IMR-90 (cell line): ENCODE results near the gene CHST8. TPM values are rescaled to one million over a fixed set of nuclear protein-coding genes. Genes with fewer than 3 reads are reported as not detected.

Experiments used
- ATAC-seq: fragments of 200-7000 bp; cut with Tn5 transposase; 2 replicates; pipeline ENCODE4 v1.9.1; 2020; ENCODE audit warnings: low read depth, mild to moderate bottlenecking, moderate library complexity
- BruUV-seq: library from RNA; stranded (reverse); fragments of 400-500 nt; replicated peaks from 2 replicates; lab custom pipeline; 2021; lab: Mats Ljungman, UMichigan
- CTCF ChIA-PET: fragments of 300-600 bp; formaldehyde crosslinking; extraction: SDS; loops from one replicate; lab custom pipeline; 2021; ENCODE audit warnings: antibody characterized with exemption; lab: Yijun Ruan, JAX
- POLR2A ChIA-PET: fragments of 300-600 bp; sonication (Branson Sonifier 250); formaldehyde crosslinking; loops from one replicate; lab custom pipeline; 2022; ENCODE audit warnings: antibody characterized with exemption; ENCODE audit not compliant: unreplicated experiment; lab: Charles Lee
- DNase-seq: peaks from one replicate; pipeline ENCODE4 v3.0.0; 2013
- H2AFZ ChIP-seq: replicated peaks from 2 replicates; pipeline ENCODE3; 2013; ENCODE audit warnings: low read length, mild to moderate bottlenecking; ENCODE audit not compliant: poor library complexity
- H2AK5ac ChIP-seq: 2 replicates; pipeline ENCODE4 v1.6.1; 2013; ENCODE audit warnings: low read depth, low read length, inconsistent platforms
- H2AK9ac ChIP-seq: replicated peaks from 2 replicates; pipeline ENCODE3; 2013; ENCODE audit warnings: mild to moderate bottlenecking, low read depth, low read length, moderate library complexity; ENCODE audit not compliant: poor library complexity
- H2BK120ac ChIP-seq: 2 replicates; pipeline ENCODE4 v1.6.1; 2013; ENCODE audit warnings: low read depth, low read length, inconsistent platforms
- H2BK15ac ChIP-seq: 3 replicates; pipeline ENCODE4 v1.6.1; 2013; ENCODE audit warnings: low read depth, low read length, inconsistent platforms
- H2BK20ac ChIP-seq: 2 replicates; pipeline ENCODE4 v1.6.1; 2013; ENCODE audit warnings: low read depth, mild to moderate bottlenecking, inconsistent platforms, low read length, moderate library complexity
- H2BK5ac ChIP-seq: 2 replicates; pipeline ENCODE4 v1.6.1; 2013; ENCODE audit warnings: mild to moderate bottlenecking, low read depth, low read length, inconsistent platforms; ENCODE audit not compliant: poor library complexity, severe bottlenecking
- H3K14ac ChIP-seq: replicated peaks from 2 replicates; pipeline ENCODE4 v1.6.1; 2013; ENCODE audit warnings: low read depth, low read length, inconsistent platforms
- H3K18ac ChIP-seq: 2 replicates; pipeline ENCODE4 v1.6.1; 2013; ENCODE audit warnings: low read depth, low read length, control low read depth
- H3K23ac ChIP-seq: 2 replicates; pipeline ENCODE4 v1.6.1; 2013; ENCODE audit warnings: low read depth, low read length, inconsistent platforms
- H3K27ac ChIP-seq: 2 replicates; pipeline ENCODE4 v1.5.1; 2013; ENCODE audit warnings: mild to moderate bottlenecking, control low read depth, low read length; ENCODE audit not compliant: insufficient read depth
- H3K27me3 ChIP-seq: 2 replicates; pipeline ENCODE4 v1.6.1; 2013; ENCODE audit warnings: low read length; ENCODE audit not compliant: control insufficient read depth, insufficient read depth
- H3K36me3 ChIP-seq: 2 replicates; pipeline ENCODE4 v1.6.1; 2013; ENCODE audit warnings: low read length, mixed read lengths; ENCODE audit not compliant: control insufficient read depth, insufficient read depth
- H3K4ac ChIP-seq: 2 replicates; pipeline ENCODE4 v1.6.1; 2013; ENCODE audit warnings: low read depth, low read length, inconsistent platforms
- H3K4me1 ChIP-seq: 2 replicates; pipeline ENCODE4 v1.6.1; 2013; ENCODE audit warnings: low read length, mixed read lengths; ENCODE audit not compliant: control insufficient read depth, insufficient read depth
- H3K4me2 ChIP-seq: 2 replicates; pipeline ENCODE4 v1.6.1; 2013; ENCODE audit warnings: low read depth, mild to moderate bottlenecking, control low read depth, low read length, moderate library complexity
- H3K4me3 ChIP-seq: 2 replicates; pipeline ENCODE4 v1.5.1; 2013; ENCODE audit warnings: low read depth, mild to moderate bottlenecking, control low read depth, low read length, moderate library complexity; ENCODE audit not compliant: insufficient read depth
- H3K56ac ChIP-seq: 2 replicates; pipeline ENCODE4 v1.6.1; 2013; ENCODE audit warnings: low read length, inconsistent platforms; ENCODE audit not compliant: insufficient read depth; ENCODE audit errors: extremely low read depth
- H3K79me1 ChIP-seq, 2 experiments: 2 replicates each; pipeline ENCODE4 v1.6.1; 2013; ENCODE audit warnings: low read length in 2 of 2, inconsistent platforms in 1 of 2, low read depth in 1 of 2
- H3K9ac ChIP-seq: 2 replicates; pipeline ENCODE4 v1.6.1; 2013; ENCODE audit warnings: low read depth, low read length, control low read depth
- H3K9me1 ChIP-seq: 2 replicates; pipeline ENCODE4 v1.6.1; 2013; ENCODE audit warnings: low read length, inconsistent platforms; ENCODE audit not compliant: insufficient read depth
- H3K9me3 ChIP-seq: 2 replicates; pipeline ENCODE4 v1.6.1; 2013; ENCODE audit warnings: low read length; ENCODE audit not compliant: control insufficient read depth, insufficient read depth
- H4K20me1 ChIP-seq: 2 replicates; pipeline ENCODE4 v1.6.1; 2013; ENCODE audit warnings: low read length, inconsistent platforms; ENCODE audit not compliant: insufficient read depth
- H4K5ac ChIP-seq: 2 replicates; pipeline ENCODE4 v1.6.1; 2013; ENCODE audit warnings: mild to moderate bottlenecking, low read depth, low read length, control low read depth
- H4K8ac ChIP-seq, 2 experiments: 2 replicates each; pipeline ENCODE4 v1.6.1; 2013; ENCODE audit warnings: low read depth in 2 of 2, low read length in 2 of 2, control low read depth in 1 of 2, inconsistent platforms in 1 of 2
- H4K91ac ChIP-seq: 2 replicates; pipeline ENCODE4 v1.6.1; 2013; ENCODE audit warnings: low read depth, low read length, inconsistent platforms; ENCODE audit not compliant: insufficient read depth
- CHD1 ChIP-seq: IDR thresholded peaks from 2 replicates; pipeline ENCODE4 v1.6.1; 2012; ENCODE audit warnings: low read depth, low read length, improper control_type of control experiment
- FOS ChIP-seq: fragments of 150-350 bp; IDR thresholded peaks from 2 replicates; pipeline ENCODE4 v1.6.1; 2016; ENCODE audit warnings: low read depth, low read length
- MAFK ChIP-seq: IDR thresholded peaks from 2 replicates; pipeline ENCODE4 v1.6.1; 2012; ENCODE audit warnings: low read depth, low read length, improper control_type of control experiment
- MAZ ChIP-seq: IDR thresholded peaks from 2 replicates; pipeline ENCODE4 v1.6.1; 2012; ENCODE audit warnings: low read depth, mild to moderate bottlenecking, low read length, improper control_type of control experiment, moderate library complexity, borderline replicate concordance
- MXI1 ChIP-seq: IDR thresholded peaks from 2 replicates; pipeline ENCODE4 v1.6.1; 2012; ENCODE audit warnings: low read depth, mild to moderate bottlenecking, low read length, moderate library complexity, borderline replicate concordance
- RCOR1 ChIP-seq: IDR thresholded peaks from 2 replicates; pipeline ENCODE4 v1.6.1; 2012; ENCODE audit warnings: mild to moderate bottlenecking, low read length, improper control_type of control experiment; ENCODE audit not compliant: insufficient replicate concordance
- WGBS, 2 experiments: methylation state at CpG; one replicate each; pipeline versions ENCODE4 v1.1.5 to v1.1.7; 2013; ENCODE audit warnings: missing lambda C conversion rate in 2 of 2; ENCODE audit not compliant: insufficient read length in 1 of 2; ENCODE audit errors: extremely low coverage in 2 of 2; 5-methylcytosine and 5-hydroxymethylcytosine counted together
- dilution Hi-C: fragments of 300-500 bp; cut with HindIII; formaldehyde crosslinking; loops from one replicate; pipeline ENCODE4 v1.14.3; 2018; ENCODE audit warnings: low sequenced_read_pairs; ENCODE audit not compliant: unreplicated experiment
- in situ Hi-C: fragments of 300-500 bp; cut with MboI; formaldehyde crosslinking; loops from 3 replicates; pipeline ENCODE4 v1.14.3; 2019; ENCODE audit warnings: low sequenced_read_pairs, inconsistent platforms, mixed read lengths
- intact Hi-C: fragments of 100-400 bp; cut with micrococcal nuclease; formaldehyde crosslinking; loops from 2 replicates; pipeline ENCODE4 v1.10.0; 2022
- polyA plus RNA-seq, 3 experiments: library from polyadenylated mRNA; depleted of rRNA; stranded (reverse); fragments of >200 nt; gene quantifications; 2 replicates each; pipeline ENCODE4 v1.2.3, GENCODE V29; 2012; ENCODE audit warnings: low replicate concordance in 1 of 3
- total RNA-seq: library from RNA; depleted of rRNA; stranded (reverse); fragments of >200 nt; gene quantifications from 2 replicates; pipeline ENCODE4 v1.2.3, GENCODE V29; 2012
- TF ChIP-seq, protein P1 (sequence below): conservative IDR thresholded peaks from 2 replicates; pipeline ENCODE4 v1.5.1; 2012; ENCODE audit warnings: mild to moderate bottlenecking, low read depth, low read length, improper control_type of control experiment
- TF ChIP-seq, protein P2 (sequence below): fragments of 150-350 bp; IDR thresholded peaks from 2 replicates; pipeline ENCODE4 v1.6.1; 2016; ENCODE audit warnings: low read depth, mild to moderate bottlenecking, low read length, moderate library complexity, borderline replicate concordance

CHST8 gene
- total and polyA plus RNA-seq, 2 of the 4 experiments (the other 2 are of a cell fraction): not detected

DNA sequence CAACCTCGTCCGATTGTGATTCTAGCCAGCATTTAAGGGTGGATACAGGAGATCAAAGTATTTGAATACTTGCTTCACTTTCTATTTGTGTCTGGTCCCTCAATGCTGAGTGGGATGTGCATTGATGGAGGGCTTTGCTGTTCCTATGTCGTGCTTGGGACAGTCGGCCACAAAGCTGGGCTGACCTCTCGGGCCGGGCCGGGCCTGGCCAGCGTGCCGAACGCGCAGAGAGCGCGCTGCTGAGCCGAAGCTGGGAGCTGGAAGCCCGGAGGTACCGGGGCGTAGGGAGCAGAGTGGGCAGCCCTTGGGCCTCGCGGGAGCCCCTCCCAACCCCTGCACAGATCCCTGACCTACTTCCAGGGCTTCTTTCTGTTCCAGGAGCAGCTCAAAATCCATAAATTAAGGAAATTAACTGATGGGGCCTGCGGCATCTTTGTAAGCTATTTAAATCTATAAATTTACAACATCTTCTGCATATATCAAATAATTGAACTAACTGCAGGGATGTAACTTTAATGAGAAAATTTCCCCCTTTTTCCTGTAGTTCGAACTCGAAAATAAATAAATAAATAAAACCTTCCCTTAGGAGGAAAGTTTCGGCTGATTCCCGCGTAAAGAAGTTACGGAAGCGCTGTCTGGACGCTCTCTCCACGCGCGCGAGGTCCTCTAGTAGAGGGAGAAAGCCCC is 173.1 kb downstream of the CHST8 start:
- peak overlapping the region; percentile 76 for H3K4me2 ChIP-seq
- H3K9me1 ChIP-seq: no peaks in the 10 kb centered on the region
- ATAC-seq (no peak), DNase-seq (no peak)
- H2BK120ac ChIP-seq: 0 out of 2 replicates have a peak overlapping the region, but pooled peaks have one; percentile 4
- H4K91ac ChIP-seq: no peak overlapping the region; the same call in 1 of the 2 replicates
- H3K79me1 ChIP-seq: peaks cover 0 to 5% of the 10 kb centered on the region in 2 experiments; a peak in 1 of 4 replicates
- no peak overlapping the region; the same call in 1 of the 2 replicates for H3K56ac ChIP-seq
- H2BK15ac ChIP-seq: no peak overlapping the region
- peak overlapping the region; percentile 7 for H2AK9ac ChIP-seq
- peak overlapping the region; percentile 95 for H2AFZ ChIP-seq
- H2AK5ac ChIP-seq: no peak overlapping the region; the same call in 1 of the 2 replicates
- H3K23ac ChIP-seq: peak overlapping the region; percentile 22
- in situ Hi-C loops (loop anchor here (25.0 kb wide), 1 partner anchor 542 kb away; no protein-coding TSS in a partner anchor), intact Hi-C loops (loop anchor here (5.0 kb wide), 1 partner anchor 202 kb away; no protein-coding TSS in a partner anchor), dilution Hi-C loops (no loop called here)
- H3K4me1 ChIP-seq: peaks cover 2% of the 10 kb centered on the region; the same call in 1 of the 2 replicates
- ChIA-PET CTCF (interaction anchor here (0.6 to 2.1 kb wide), 6 partner anchors 14 to 487 kb away, joined by 3 to 12 read pairs (median 4); no protein-coding TSS in a partner anchor), POLR2A (no interaction called here)
- H4K20me1 ChIP-seq: peaks cover 4% of the 10 kb centered on the region; the same call in 1 of the 2 replicates
- no peak overlapping the region for H2BK20ac ChIP-seq
- peak overlapping the region; percentile 20; the same call in 1 of the 2 replicates for H3K14ac ChIP-seq
- H3K9me3 ChIP-seq: no peaks in the 10 kb centered on the region
- H4K5ac ChIP-seq: peak overlapping the region; percentile 30; the same call in 1 of the 2 replicates
- peaks cover 9% of the 10 kb centered on the region for H3K27me3 ChIP-seq
- 26% methylated on average over 12 of the region's 32 CpGs; no CpG with 5 or more reads in 1 of the 2 experiments for WGBS, 2 experiments
- peaks cover 3% of the 10 kb centered on the region; the same call in 1 of the 2 replicates for H3K36me3 ChIP-seq
- BruUV-seq: no TSS peak
- no peak overlapping the region; the same call in 1 of the 2 replicates for H3K18ac ChIP-seq
- H3K27ac ChIP-seq: peak overlapping the region; percentile 82
- H3K9ac ChIP-seq: peak overlapping the region; percentile 90
- peak overlapping the region; percentile 3 to 71; a peak in 2 of 4 replicates for H4K8ac ChIP-seq
- H2BK5ac ChIP-seq: no peak overlapping the region
- H3K4ac ChIP-seq: peak overlapping the region; percentile 67
- peak overlapping the region; percentile 63 for H3K4me3 ChIP-seq
- TF ChIP-seq MXI1 (no peak), MAZ (no peak), MAFK (no peak), CHD1 (no peak), RCOR1 (no peak), FOS (no peak)
- TF ChIP-seq, protein P1, sequence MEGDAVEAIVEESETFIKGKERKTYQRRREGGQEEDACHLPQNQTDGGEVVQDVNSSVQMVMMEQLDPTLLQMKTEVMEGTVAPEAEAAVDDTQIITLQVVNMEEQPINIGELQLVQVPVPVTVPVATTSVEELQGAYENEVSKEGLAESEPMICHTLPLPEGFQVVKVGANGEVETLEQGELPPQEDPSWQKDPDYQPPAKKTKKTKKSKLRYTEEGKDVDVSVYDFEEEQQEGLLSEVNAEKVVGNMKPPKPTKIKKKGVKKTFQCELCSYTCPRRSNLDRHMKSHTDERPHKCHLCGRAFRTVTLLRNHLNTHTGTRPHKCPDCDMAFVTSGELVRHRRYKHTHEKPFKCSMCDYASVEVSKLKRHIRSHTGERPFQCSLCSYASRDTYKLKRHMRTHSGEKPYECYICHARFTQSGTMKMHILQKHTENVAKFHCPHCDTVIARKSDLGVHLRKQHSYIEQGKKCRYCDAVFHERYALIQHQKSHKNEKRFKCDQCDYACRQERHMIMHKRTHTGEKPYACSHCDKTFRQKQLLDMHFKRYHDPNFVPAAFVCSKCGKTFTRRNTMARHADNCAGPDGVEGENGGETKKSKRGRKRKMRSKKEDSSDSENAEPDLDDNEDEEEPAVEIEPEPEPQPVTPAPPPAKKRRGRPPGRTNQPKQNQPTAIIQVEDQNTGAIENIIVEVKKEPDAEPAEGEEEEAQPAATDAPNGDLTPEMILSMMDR: no peak
- TF ChIP-seq, protein P2, sequence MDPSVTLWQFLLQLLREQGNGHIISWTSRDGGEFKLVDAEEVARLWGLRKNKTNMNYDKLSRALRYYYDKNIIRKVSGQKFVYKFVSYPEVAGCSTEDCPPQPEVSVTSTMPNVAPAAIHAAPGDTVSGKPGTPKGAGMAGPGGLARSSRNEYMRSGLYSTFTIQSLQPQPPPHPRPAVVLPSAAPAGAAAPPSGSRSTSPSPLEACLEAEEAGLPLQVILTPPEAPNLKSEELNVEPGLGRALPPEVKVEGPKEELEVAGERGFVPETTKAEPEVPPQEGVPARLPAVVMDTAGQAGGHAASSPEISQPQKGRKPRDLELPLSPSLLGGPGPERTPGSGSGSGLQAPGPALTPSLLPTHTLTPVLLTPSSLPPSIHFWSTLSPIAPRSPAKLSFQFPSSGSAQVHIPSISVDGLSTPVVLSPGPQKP: no peak
